Hepatocyte (in vitro differentiated cells): ENCODE measurements around the gene AK5. TPM values are rescaled to one million over a fixed set of nuclear protein-coding genes. Genes with fewer than 3 reads are reported as not detected.

Source experiments
- DNase-seq: peaks from one replicate; pipeline ENCODE4 v3.0.0-alpha.2; 2016; ENCODE audit warnings: low spot score
- H2AFZ ChIP-seq: fragments of 200-600 bp; sonication (generic); 2 replicates; pipeline ENCODE4 v1.6.0; 2016; ENCODE audit warnings: antibody characterized with exemption, mild to moderate bottlenecking
- H3K27ac ChIP-seq: fragments of 200-600 bp; sonication (generic); 2 replicates; pipeline ENCODE4 v1.5.1; 2016; ENCODE audit warnings: mild to moderate bottlenecking
- H3K27me3 ChIP-seq: fragments of 200-600 bp; sonication (generic); 2 replicates; pipeline ENCODE4 v1.6.1; 2016
- H3K36me3 ChIP-seq: fragments of 200-600 bp; sonication (generic); replicated peaks from 2 replicates; pipeline ENCODE4 v1.5.1; 2016; ENCODE audit warnings: low read depth; ENCODE audit not compliant: insufficient read depth
- H3K4me1 ChIP-seq: fragments of 200-600 bp; sonication (generic); 2 replicates; pipeline ENCODE4 v1.5.1; 2016; ENCODE audit warnings: mild to moderate bottlenecking, moderate library complexity; ENCODE audit not compliant: insufficient read depth
- H3K4me2 ChIP-seq: fragments of 200-600 bp; sonication (generic); 2 replicates; pipeline ENCODE4 v1.6.0; 2016
- H3K4me3 ChIP-seq: fragments of 200-600 bp; sonication (generic); 2 replicates; pipeline ENCODE4 v1.5.1; 2016; ENCODE audit warnings: mild to moderate bottlenecking
- H3K79me2 ChIP-seq: fragments of 200-600 bp; sonication (generic); 2 replicates; pipeline ENCODE4 v1.6.0; 2017; ENCODE audit warnings: mild to moderate bottlenecking
- H3K9me2 ChIP-seq: fragments of 200-600 bp; sonication (generic); replicated peaks from 2 replicates; pipeline ENCODE4 v1.6.0; 2017; ENCODE audit warnings: mild to moderate bottlenecking; ENCODE audit not compliant: insufficient read depth
- H3K9me3 ChIP-seq: fragments of 200-600 bp; sonication (generic); 2 replicates; pipeline ENCODE4 v1.5.1; 2016; ENCODE audit warnings: low read depth, mild to moderate bottlenecking
- H4K20me1 ChIP-seq: fragments of 200-600 bp; sonication (generic); 2 replicates; pipeline ENCODE4 v1.6.0; 2016; ENCODE audit warnings: mild to moderate bottlenecking; ENCODE audit not compliant: insufficient read depth, poor library complexity, severe bottlenecking
- EZH2 ChIP-seq: fragments of 200-600 bp; sonication (generic); IDR thresholded peaks from 2 replicates; pipeline ENCODE4 v1.6.1; 2016; ENCODE audit warnings: antibody characterized with exemption, mild to moderate bottlenecking, borderline replicate concordance
- EZH2phosphoT487 ChIP-seq: fragments of 200-600 bp; sonication (generic); IDR thresholded peaks from one replicate; pipeline ENCODE4 v1.6.1; 2018; ENCODE audit warnings: antibody characterized with exemption, mild to moderate bottlenecking, low read depth, moderate library complexity; ENCODE audit not compliant: unreplicated experiment, severe bottlenecking
- WGBS: methylation state at CpG from one replicate; pipeline ENCODE4 v1.1.6; 2016; ENCODE audit warnings: low lambda C conversion rate; ENCODE audit errors: missing lambda C conversion rate; 5-methylcytosine and 5-hydroxymethylcytosine counted together
- polyA plus RNA-seq: library from polyadenylated mRNA; unstranded; fragments of >200 nt; fragmentation: Nextera tagmentation; extraction: Ambion mirVana; gene quantifications from 2 replicates; pipeline ENCODE4 v1.2.1, GENCODE V29; 2016
- total RNA-seq: library from RNA; depleted of rRNA; stranded (reverse); fragments of >200 nt; gene quantifications from 2 replicates; pipeline ENCODE4 v1.2.3, GENCODE V29; 2014
- TF ChIP-seq, protein P1 (sequence below): fragments of 200-600 bp; sonication (generic); IDR thresholded peaks from 2 replicates; pipeline ENCODE4 v1.5.1; 2016; ENCODE audit warnings: antibody characterized with exemption, mild to moderate bottlenecking; ENCODE audit not compliant: poor library complexity

The AK5 gene
- total and polyA plus RNA-seq, 2 experiments from 2014 or later, result 0.05 TPM; not detected in 1

- Histone ChIP-seq H3K27ac (peak overlapping the region; percentile 3), H2AFZ (no peak overlapping the region), H3K79me2 (no peaks in the 10 kb centered on the region), H3K4me2 (peak overlapping the region; percentile 22), H3K36me3 (no peaks in the 10 kb centered on the region), H4K20me1 (no peaks in the 10 kb centered on the region), H3K27me3 (no peaks in the 10 kb centered on the region), H3K9me3 (no peaks in the 10 kb centered on the region), H3K9me2 (no peaks in the 10 kb centered on the region), H3K4me1 (no peaks in the 10 kb centered on the region), H3K4me3 (no peak overlapping the region)
- TF ChIP-seq, protein P1, sequence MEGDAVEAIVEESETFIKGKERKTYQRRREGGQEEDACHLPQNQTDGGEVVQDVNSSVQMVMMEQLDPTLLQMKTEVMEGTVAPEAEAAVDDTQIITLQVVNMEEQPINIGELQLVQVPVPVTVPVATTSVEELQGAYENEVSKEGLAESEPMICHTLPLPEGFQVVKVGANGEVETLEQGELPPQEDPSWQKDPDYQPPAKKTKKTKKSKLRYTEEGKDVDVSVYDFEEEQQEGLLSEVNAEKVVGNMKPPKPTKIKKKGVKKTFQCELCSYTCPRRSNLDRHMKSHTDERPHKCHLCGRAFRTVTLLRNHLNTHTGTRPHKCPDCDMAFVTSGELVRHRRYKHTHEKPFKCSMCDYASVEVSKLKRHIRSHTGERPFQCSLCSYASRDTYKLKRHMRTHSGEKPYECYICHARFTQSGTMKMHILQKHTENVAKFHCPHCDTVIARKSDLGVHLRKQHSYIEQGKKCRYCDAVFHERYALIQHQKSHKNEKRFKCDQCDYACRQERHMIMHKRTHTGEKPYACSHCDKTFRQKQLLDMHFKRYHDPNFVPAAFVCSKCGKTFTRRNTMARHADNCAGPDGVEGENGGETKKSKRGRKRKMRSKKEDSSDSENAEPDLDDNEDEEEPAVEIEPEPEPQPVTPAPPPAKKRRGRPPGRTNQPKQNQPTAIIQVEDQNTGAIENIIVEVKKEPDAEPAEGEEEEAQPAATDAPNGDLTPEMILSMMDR, result no peak
- TF ChIP-seq EZH2 (no peak), EZH2phosphoT487 (no peak)
- 37% methylated on average over 6 of the region's 6 CpGs for WGBS
- peak; percentile 55 for DNase-seq
Measured at GRCh38 chr1:77322061-77322900, 40.5 kb downstream of the AK5 start.

- Histone ChIP-seq H3K36me3 (no peaks in the 10 kb centered on the region), H3K4me2 (no peak overlapping the region), H3K9me3 (no peaks in the 10 kb centered on the region), H4K20me1 (no peaks in the 10 kb centered on the region), H2AFZ (no peak overlapping the region), H3K27ac (no peak overlapping the region), H3K4me3 (no peak overlapping the region), H3K4me1 (no peaks in the 10 kb centered on the region), H3K9me2 (no peaks in the 10 kb centered on the region), H3K79me2 (no peaks in the 10 kb centered on the region), H3K27me3 (no peaks in the 10 kb centered on the region)
- no peak for DNase-seq
- TF ChIP-seq EZH2phosphoT487 (no peak), EZH2 (no peak)
- WGBS, result 76% methylated on average over 2 of the region's 2 CpGs
Measured at GRCh38 chr1:77333501-77333900, 51.7 kb downstream of the AK5 start.

- DNase-seq, result no peak
- no peaks in the 10 kb centered on the region for H3K36me3 ChIP-seq
- H3K79me2 ChIP-seq, result no peaks in the 10 kb centered on the region
- no peaks in the 10 kb centered on the region for H3K9me3 ChIP-seq
- H3K9me2 ChIP-seq, result no peaks in the 10 kb centered on the region
- H3K27me3 ChIP-seq, result no peaks in the 10 kb centered on the region
- H4K20me1 ChIP-seq, result no peaks in the 10 kb centered on the region
- no peak overlapping the region for H3K4me2 ChIP-seq
- H2AFZ ChIP-seq, result no peak overlapping the region
- H3K27ac ChIP-seq, result no peak overlapping the region
- TF ChIP-seq EZH2 (no peak), EZH2phosphoT487 (no peak)
- TF ChIP-seq, protein P1, result no peak
- H3K4me3 ChIP-seq, result no peak overlapping the region
- no peaks in the 10 kb centered on the region for H3K4me1 ChIP-seq
Measured at GRCh38 chr1:77336729-77337128, 54.9 kb downstream of the AK5 start.

DNA sequence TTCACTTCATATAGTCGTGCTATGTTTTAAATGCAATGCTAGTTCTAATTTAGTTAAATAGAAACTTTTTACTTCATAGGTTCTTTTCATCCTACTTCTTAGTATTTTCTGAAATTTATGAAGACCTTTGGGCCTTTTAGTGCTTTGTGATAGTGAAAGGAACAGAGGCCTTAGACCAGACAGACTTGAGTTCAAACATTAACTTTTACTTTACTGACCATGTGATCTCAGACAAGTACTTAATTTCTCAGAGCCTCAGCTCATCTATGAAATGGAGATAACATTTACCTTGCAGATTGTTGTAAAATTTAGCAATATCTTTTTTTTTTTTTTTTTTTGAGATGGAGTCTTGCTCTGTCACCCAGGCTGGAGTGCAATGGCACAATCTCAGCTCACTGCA lies 57.5 kb downstream of the AK5 start:
- H3K4me3 ChIP-seq, result no peak overlapping the region
- DNase-seq, result peak; percentile 15
- H3K9me2 ChIP-seq, result no peaks in the 10 kb centered on the region
- no peaks in the 10 kb centered on the region for H3K4me1 ChIP-seq
- H3K36me3 ChIP-seq, result no peaks in the 10 kb centered on the region
- H3K27ac ChIP-seq, result no peak overlapping the region
- no peak overlapping the region for H2AFZ ChIP-seq
- WGBS, result 88% methylated on average over 1 of the region's 1 CpG
- no peak for TF ChIP-seq EZH2phosphoT487
- TF ChIP-seq, protein P1, result no peak
- TF ChIP-seq EZH2, result no peak
- H3K27me3 ChIP-seq, result no peaks in the 10 kb centered on the region
- no peaks in the 10 kb centered on the region for H3K9me3 ChIP-seq
- H4K20me1 ChIP-seq, result no peaks in the 10 kb centered on the region
- no peak overlapping the region for H3K4me2 ChIP-seq
- H3K79me2 ChIP-seq, result no peaks in the 10 kb centered on the region
